ENCODE data around the gene SUMO4.
"Not testable (repeated sequence)": the region's sequence is repeated elsewhere in the genome, so short reads cannot be mapped to it uniquely, and the experiment has no call there.

SUMO4 gene

GRCh38 chr6:149433881-149434280 lies 33.8 kb downstream of the SUMO4 start:
- H3K27ac ChIP-seq (ENCODE audit: low read length), result no peak overlapping the region

DNA sequence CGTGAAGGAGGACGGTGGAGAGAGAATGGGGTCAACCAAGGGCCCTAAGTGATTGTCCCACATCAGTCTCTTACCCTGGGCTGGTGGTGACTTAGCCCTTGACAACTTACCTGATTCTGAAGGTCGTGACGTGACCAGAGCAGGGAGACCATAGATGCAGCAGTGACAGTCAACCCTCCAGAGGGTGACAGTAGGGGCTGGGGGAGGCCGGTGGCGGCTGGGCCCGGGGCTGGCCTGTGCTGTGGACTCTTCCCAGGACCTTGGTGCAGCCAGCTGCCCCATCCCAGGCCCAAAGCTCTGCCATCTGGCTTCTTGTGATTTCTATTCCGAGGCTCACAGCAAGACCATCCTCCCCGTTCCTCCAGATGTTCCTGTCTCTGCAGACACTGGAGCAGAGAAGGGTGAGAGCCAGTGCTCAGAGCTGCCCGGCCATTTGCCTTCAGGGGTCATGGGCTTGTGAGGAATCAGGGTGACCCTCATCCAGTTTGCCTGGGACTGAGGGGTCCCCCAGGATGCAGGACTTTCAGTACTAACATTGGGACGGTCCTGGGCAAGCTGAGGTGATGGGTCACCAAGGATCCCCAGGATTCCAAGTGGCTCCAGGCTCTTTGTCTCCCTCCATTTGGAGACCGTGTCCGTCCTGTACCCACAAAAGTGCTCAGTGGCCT lies 36.0 kb downstream of the SUMO4 start:
- Histone ChIP-seq H3K36me3 (ENCODE audit: control insufficient read depth in 1 of 2, insufficient read depth in 2 of 2, low read length in 2 of 2) (no peaks in the 10 kb centered on the region), H3K4me3 (ENCODE audit: low read depth in 1 of 2, low read length in 2 of 2) (no peak overlapping the region), H3K9me3 (ENCODE audit: control insufficient read depth in 1 of 2, low read length in 2 of 2) (no peaks in the 10 kb centered on the region), H3K4me1 (ENCODE audit: control insufficient read depth in 1 of 2, insufficient read depth in 2 of 2, low read length in 2 of 2) (peaks cover 0 to 5% of the 10 kb centered on the region in 2 donors), H3K27ac (ENCODE audit: low read length) (no peak overlapping the region), H3K27me3 (ENCODE audit: low read depth, low read length) (no peaks in the 10 kb centered on the region)

More at GRCh38 chr6:149433881-149434280, 33.8 kb downstream of the SUMO4 start:
- Histone ChIP-seq H3K9me3 (ENCODE audit: control insufficient read depth in 1 of 2, low read length in 2 of 2) (no peaks in the 10 kb centered on the region), H3K4me1 (ENCODE audit: control insufficient read depth in 1 of 2, insufficient read depth in 2 of 2, low read length in 2 of 2) (peaks cover 0 to 5% of the 10 kb centered on the region in 2 donors), H3K36me3 (ENCODE audit: control insufficient read depth in 1 of 2, insufficient read depth in 2 of 2, low read length in 2 of 2) (no peaks in the 10 kb centered on the region), H3K4me3 (ENCODE audit: low read depth in 1 of 2, low read length in 2 of 2) (no peak overlapping the region), H3K27me3 (ENCODE audit: low read depth, low read length) (no peaks in the 10 kb centered on the region)

GRCh38 chr6:149436647-149437046 lies 36.6 kb downstream of the SUMO4 start:
- no peak overlapping the region for H3K4me3 ChIP-seq (ENCODE audit: low read depth in 1 of 2, low read length in 2 of 2)
- no peaks in the 10 kb centered on the region for H3K36me3 ChIP-seq (ENCODE audit: control insufficient read depth in 1 of 2, insufficient read depth in 2 of 2, low read length in 2 of 2)
- no peaks in the 10 kb centered on the region for H3K9me3 ChIP-seq (ENCODE audit: control insufficient read depth in 1 of 2, low read length in 2 of 2)

DNA sequence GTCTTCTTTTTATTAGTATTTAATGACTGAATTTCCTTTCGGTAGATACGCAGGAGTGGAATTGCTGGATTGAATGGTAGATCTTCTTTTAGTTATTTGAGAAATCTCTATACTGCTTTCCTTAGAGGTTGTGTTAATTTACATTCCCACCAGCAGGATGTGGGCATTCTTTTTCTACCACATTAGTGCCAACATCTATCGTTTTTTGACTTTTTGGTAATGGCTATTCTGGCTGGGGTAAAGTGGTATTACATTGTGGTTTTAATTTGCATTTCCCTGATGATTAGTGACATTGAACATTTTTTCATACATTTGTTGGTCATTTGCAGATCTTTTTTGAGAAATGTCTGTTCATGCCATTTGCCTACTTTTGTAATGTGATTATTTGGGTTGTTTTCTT lies 37.1 kb downstream of the SUMO4 start:
- Histone ChIP-seq H3K4me1 (ENCODE audit: control insufficient read depth in 1 of 2, insufficient read depth in 2 of 2, low read length in 2 of 2) (peaks cover 0 to 7% of the 10 kb centered on the region in 2 donors), H3K36me3 (ENCODE audit: control insufficient read depth in 1 of 2, insufficient read depth in 2 of 2, low read length in 2 of 2) (no peaks in the 10 kb centered on the region), H3K4me3 (ENCODE audit: low read depth in 1 of 2, low read length in 2 of 2) (no peak overlapping the region), H3K27ac (ENCODE audit: low read length) (no peak overlapping the region), H3K27me3 (ENCODE audit: low read depth, low read length) (no peaks in the 10 kb centered on the region), H3K9me3 (ENCODE audit: control insufficient read depth in 1 of 2, low read length in 2 of 2) (no peaks in the 10 kb centered on the region)

More at GRCh38 chr6:149436647-149437046, 36.6 kb downstream of the SUMO4 start:
- Histone ChIP-seq H3K27ac (ENCODE audit: low read length) (no peak overlapping the region), H3K27me3 (ENCODE audit: low read depth, low read length) (no peaks in the 10 kb centered on the region), H3K4me1 (ENCODE audit: control insufficient read depth in 1 of 2, insufficient read depth in 2 of 2, low read length in 2 of 2) (peaks cover 0 to 8% of the 10 kb centered on the region in 2 donors)

DNA sequence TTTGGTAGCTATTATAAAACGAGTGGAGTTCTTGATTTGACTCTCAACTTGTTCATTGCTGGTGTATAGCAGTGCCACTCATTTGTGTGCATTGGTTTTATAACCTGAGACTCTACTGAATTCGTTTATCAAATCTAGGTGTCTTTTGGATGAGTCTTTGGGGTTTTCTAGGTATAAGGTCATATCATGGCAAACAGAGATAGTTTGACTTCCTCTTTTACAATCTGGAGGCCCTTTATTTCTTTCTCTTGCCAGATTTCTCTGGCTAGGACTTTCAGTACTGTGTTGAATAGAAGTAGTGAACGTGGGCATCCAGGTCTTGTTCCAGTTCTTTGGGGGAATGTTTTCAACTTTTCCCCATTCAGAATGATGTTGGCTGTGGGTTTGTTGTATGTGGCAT lies 38.8 kb downstream of the SUMO4 start:
- H3K4me3 ChIP-seq (ENCODE audit: low read depth in 1 of 2, low read length in 2 of 2), result no peak overlapping the region
- peaks cover 0 to 7% of the 10 kb centered on the region in 2 donors for H3K4me1 ChIP-seq (ENCODE audit: control insufficient read depth in 1 of 2, insufficient read depth in 2 of 2, low read length in 2 of 2)
- H3K27ac ChIP-seq (ENCODE audit: low read length), result no peak overlapping the region
- no peaks in the 10 kb centered on the region for H3K27me3 ChIP-seq (ENCODE audit: low read depth, low read length)
- H3K9me3 ChIP-seq (ENCODE audit: control insufficient read depth in 1 of 2, low read length in 2 of 2), result no peaks in the 10 kb centered on the region
- H3K36me3 ChIP-seq (ENCODE audit: control insufficient read depth in 1 of 2, insufficient read depth in 2 of 2, low read length in 2 of 2), result no peaks in the 10 kb centered on the region

DNA sequence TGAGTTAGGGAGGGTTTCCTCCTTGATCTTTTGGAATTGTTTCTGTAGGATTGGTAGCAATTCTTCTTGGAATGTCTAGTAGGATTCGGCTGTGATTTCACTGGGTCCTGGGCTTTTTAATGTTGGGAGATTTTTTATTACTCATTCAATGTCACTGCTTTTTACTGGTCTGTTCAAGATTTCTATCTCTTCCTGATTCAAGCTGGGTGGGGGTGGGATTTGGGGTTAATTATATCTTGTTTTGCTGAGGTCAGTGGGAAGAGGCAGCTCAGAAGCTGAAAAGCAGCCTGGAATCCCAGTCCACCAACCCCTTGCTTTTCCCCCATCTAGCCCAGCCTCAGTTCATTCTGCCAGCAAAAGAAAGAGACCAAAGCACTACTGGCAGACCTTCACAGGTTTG lies 39.6 kb downstream of the SUMO4 start:
- Histone ChIP-seq H3K36me3 (ENCODE audit: control insufficient read depth in 1 of 2, insufficient read depth in 2 of 2, low read length in 2 of 2) (no peaks in the 10 kb centered on the region), H3K27ac (ENCODE audit: low read length) (no peak overlapping the region)

DNA sequence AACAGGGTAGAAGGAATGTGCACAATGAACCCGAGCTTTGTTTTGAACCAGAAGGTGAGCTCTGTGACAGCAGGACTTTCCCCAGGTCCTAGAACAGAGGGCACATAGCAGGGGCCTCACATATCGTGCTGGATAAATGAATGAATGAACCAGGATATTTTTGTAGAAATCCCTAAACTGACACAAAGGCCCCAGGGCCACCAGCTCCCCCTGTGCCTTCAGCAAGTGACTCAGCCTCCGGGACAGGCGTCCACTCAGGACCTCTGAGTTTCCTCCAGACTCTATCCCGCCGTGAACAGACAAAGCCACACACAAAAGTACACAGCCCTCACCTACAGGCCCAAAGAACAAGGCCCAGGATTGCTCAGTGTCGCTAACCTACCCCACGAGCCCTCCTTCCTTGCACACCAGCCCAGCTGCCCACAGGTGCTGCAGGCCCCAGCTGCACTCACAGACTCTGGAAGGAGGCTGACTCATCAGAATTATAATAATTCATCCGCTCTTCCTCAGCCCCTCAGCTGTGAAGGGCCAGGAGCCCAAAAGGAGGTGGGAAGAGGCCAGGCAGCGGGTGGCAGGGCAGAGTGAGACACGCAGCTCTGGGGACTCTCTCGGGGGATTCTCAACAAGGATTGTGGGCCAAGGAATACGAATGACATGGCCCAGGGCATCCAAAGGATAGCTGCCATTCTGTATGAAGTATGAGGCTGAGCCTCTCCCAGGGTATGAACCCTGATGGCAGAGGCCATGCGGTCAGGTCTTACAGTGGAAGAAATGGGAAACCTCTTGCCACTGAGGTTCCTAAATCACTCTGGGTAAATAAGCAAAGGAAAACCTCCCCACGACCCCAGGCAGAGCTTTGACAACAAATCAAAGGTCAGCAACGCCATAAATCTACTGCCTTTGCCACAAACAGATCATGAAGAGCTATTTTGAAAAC lies 40.9 kb downstream of the SUMO4 start:
- H3K36me3 ChIP-seq (ENCODE audit: control insufficient read depth in 1 of 2, insufficient read depth in 2 of 2, low read length in 2 of 2), result no peaks in the 10 kb centered on the region
- H3K9me3 ChIP-seq (ENCODE audit: control insufficient read depth in 1 of 2, low read length in 2 of 2), result no peaks in the 10 kb centered on the region
- H3K4me3 ChIP-seq (ENCODE audit: low read depth in 1 of 2, low read length in 2 of 2), result no peak overlapping the region
- no peak overlapping the region for H3K27ac ChIP-seq (ENCODE audit: low read length)
- H3K4me1 ChIP-seq (ENCODE audit: control insufficient read depth in 1 of 2, insufficient read depth in 2 of 2, low read length in 2 of 2), result peaks cover 0 to 7% of the 10 kb centered on the region in 2 donors
- no peaks in the 10 kb centered on the region for H3K27me3 ChIP-seq (ENCODE audit: low read depth, low read length)

More for the DNA sequence above, 39.6 kb downstream of the SUMO4 start:
- Histone ChIP-seq H3K27me3 (ENCODE audit: low read depth, low read length) (no peaks in the 10 kb centered on the region), H3K4me3 (ENCODE audit: low read depth in 1 of 2, low read length in 2 of 2) (no peak overlapping the region), H3K4me1 (ENCODE audit: control insufficient read depth in 1 of 2, insufficient read depth in 2 of 2, low read length in 2 of 2) (peaks cover 0 to 7% of the 10 kb centered on the region in 2 donors), H3K9me3 (ENCODE audit: control insufficient read depth in 1 of 2, low read length in 2 of 2) (no peaks in the 10 kb centered on the region)

DNA sequence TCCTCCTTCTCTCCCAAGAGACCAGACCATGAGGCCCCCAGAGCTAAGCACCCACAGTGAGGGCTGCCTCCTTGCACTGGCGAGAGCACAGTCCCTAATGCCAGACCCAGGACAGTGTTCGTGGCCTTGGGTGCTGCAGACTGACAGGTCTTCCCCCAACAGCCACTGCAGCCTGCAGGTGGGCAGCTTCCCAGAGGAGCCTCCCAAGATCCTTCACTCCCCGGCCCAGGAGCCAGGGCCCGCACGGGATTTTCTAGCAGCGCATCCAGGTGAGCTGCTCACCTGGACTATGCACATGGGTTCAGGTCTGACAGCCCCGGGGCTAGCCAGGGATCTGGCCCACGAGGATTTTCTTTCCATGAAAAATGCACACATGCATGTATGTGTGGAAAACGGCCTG lies 41.7 kb downstream of the SUMO4 start:
- Histone ChIP-seq H3K36me3 (ENCODE audit: control insufficient read depth in 1 of 2, insufficient read depth in 2 of 2, low read length in 2 of 2) (no peaks in the 10 kb centered on the region), H3K9me3 (ENCODE audit: control insufficient read depth in 1 of 2, low read length in 2 of 2) (no peaks in the 10 kb centered on the region), H3K27ac (ENCODE audit: low read length) (no peak overlapping the region), H3K4me1 (ENCODE audit: control insufficient read depth in 1 of 2, insufficient read depth in 2 of 2, low read length in 2 of 2) (peaks cover 0 to 7% of the 10 kb centered on the region in 2 donors), H3K4me3 (ENCODE audit: low read depth in 1 of 2, low read length in 2 of 2) (no peak overlapping the region), H3K27me3 (ENCODE audit: low read depth, low read length) (no peaks in the 10 kb centered on the region)

DNA sequence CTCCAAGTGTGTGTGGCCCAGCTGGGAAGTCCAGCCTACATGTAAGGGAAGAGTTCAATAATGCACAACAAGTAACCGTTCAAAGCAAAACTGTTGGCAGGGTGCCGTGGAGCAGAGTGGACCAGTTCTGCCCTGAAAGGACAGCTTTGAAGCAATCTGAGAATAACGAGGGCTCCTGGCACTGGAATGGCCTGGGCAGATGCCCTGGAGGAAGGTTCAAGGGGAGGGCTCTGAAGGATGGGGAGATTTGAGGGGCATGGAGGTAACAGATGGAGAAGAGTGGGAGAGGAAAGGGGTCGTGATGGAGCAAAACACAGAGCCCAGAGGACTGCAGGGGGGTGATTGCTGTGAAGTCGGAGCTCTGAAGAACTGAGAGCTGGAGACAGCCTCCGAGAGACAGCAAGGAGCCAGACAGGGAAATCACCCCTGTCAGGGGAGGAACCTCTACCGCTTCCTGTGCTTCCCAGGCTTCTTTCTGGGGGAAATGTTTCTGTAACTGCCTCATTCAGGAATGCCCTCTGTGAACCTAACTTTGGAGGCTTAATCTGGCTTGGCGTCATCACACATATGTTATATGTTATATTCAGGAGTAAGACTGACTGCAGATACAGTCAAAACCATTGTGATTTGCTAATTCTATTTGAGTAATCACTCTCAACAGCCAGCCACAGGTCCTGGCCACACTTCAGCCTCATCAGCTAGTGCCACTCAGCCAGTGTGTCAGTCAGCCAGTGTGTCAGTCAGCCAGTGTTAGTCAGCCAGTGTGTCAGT lies 43.5 kb downstream of the SUMO4 start:
- no peaks in the 10 kb centered on the region for H3K36me3 ChIP-seq (ENCODE audit: control insufficient read depth in 1 of 2, insufficient read depth in 2 of 2, low read length in 2 of 2)

DNA sequence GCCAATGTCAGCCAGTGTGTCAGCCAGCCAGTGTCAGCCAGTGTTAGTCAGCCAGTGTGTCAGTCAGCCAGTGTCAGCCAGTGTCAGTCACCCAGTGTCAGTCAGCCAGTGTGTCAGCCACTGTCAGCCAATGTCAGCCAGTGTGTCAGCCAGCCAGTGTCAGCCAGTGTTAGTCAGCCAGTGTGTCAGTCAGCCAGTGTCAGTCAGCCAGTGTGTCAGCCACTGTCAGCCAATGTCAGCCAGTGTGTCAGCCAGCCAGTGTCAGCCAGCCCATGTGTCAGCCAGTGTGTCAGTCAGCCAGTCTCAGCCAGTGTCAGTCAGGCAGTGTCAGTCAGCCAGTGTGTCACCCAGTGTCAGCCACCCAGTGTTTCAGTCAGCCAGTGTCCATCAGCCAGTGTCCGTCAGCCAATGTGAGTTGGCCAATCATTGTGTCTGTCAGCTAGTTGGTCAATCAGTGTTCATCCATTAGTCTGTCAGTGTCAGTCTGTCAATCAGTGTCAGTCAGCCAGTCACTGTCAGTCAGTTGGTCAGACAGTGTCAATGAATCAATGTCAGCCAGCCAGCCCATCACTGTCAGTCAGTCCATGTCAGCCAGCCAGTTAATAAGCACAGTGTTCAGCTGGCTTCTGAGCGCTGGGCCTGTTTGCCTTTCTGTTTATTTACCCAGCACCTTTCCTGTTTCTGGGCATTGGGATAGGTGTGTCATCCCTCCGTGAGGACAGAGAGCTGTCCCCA lies 44.5 kb downstream of the SUMO4 start:
- not testable (repeated sequence) for H3K27me3 ChIP-seq (ENCODE audit: low read depth, low read length); H3K9me3 ChIP-seq (ENCODE audit: control insufficient read depth in 1 of 2, low read length in 2 of 2); H3K36me3 ChIP-seq (ENCODE audit: control insufficient read depth in 1 of 2, insufficient read depth in 2 of 2, low read length in 2 of 2); H3K4me1 ChIP-seq (ENCODE audit: control insufficient read depth in 1 of 2, insufficient read depth in 2 of 2, low read length in 2 of 2); H3K27ac ChIP-seq (ENCODE audit: low read length); H3K4me3 ChIP-seq (ENCODE audit: low read depth in 1 of 2, low read length in 2 of 2)

More for the DNA sequence above, 43.5 kb downstream of the SUMO4 start:
- H3K4me1 ChIP-seq (ENCODE audit: control insufficient read depth in 1 of 2, insufficient read depth in 2 of 2, low read length in 2 of 2), result peaks cover 0 to 7% of the 10 kb centered on the region in 2 donors
- H3K27ac ChIP-seq (ENCODE audit: low read length), result no peak overlapping the region
- H3K27me3 ChIP-seq (ENCODE audit: low read depth, low read length), result no peaks in the 10 kb centered on the region
- H3K4me3 ChIP-seq (ENCODE audit: low read depth in 1 of 2, low read length in 2 of 2), result no peak overlapping the region
- H3K9me3 ChIP-seq (ENCODE audit: control insufficient read depth in 1 of 2, low read length in 2 of 2), result no peaks in the 10 kb centered on the region

Data from muscle layer of duodenum (tissue), 2 donors.